GM12878 (cell line): Measurements from ENCODE around the gene FBXW9. TPM values are rescaled to one million over a fixed set of nuclear protein-coding genes. Genes with fewer than 3 reads are reported as not detected.

Source experiments
- ATAC-seq: fragments of 200-7000 bp; cut with Tn5 transposase; 3 replicates; pipeline ENCODE4 v1.9.1; 2020; ENCODE audit warnings: mild to moderate bottlenecking, moderate library complexity
- BruUV-seq: library from RNA; stranded (reverse); fragments of 400-500 nt; replicated peaks from 2 replicates; lab custom pipeline; 2021; lab: Mats Ljungman, UMichigan
- CTCF ChIA-PET: fragments of 300-600 bp; sonication (Branson Sonifier 250); formaldehyde crosslinking; extraction: SDS; loops from one replicate; lab custom pipeline; 2021; ENCODE audit warnings: inconsistent platforms; lab: Yijun Ruan, JAX
- POLR2A ChIA-PET: fragments of 350-600 bp; formaldehyde crosslinking; extraction: SDS; loops from one replicate; lab custom pipeline; 2021; ENCODE audit warnings: inconsistent platforms; lab: Charles Lee
- RAD21 ChIA-PET: fragments of 300-600 bp; sonication (Branson Sonifier 250); formaldehyde crosslinking; loops from one replicate; lab custom pipeline; 2023; ENCODE audit warnings: antibody characterized with exemption; ENCODE audit not compliant: unreplicated experiment; lab: Charles Lee
- SMC1A ChIA-PET: fragments of 300-600 bp; sonication (Branson Sonifier 250); formaldehyde crosslinking; loops from one replicate; lab custom pipeline; 2023; ENCODE audit not compliant: unreplicated experiment, uncharacterized antibody; lab: Charles Lee
- DNase-seq: peaks from one replicate; pipeline ENCODE4 v3.0.0-alpha.2; 2011; ENCODE audit warnings: low read depth, low spot score
- FAIRE-seq: peaks from 3 replicates; lab custom pipeline; 2011; peaks lifted over from hg19 to GRCh38; lab: Jason Lieb, UNC
- H2AFZ ChIP-seq: 2 replicates; pipeline ENCODE4 v1.6.0; 2011; ENCODE audit warnings: low read depth, low read length, control low read depth; ENCODE audit not compliant: control insufficient read depth
- H3K27ac ChIP-seq: 2 replicates; pipeline ENCODE4 v1.5.1; 2011; ENCODE audit warnings: control low read depth; ENCODE audit not compliant: control insufficient read depth, insufficient read depth
- H3K27me3 ChIP-seq, 2 experiments: replicated peaks in 1 of 2; 2 replicates each; pipeline versions ENCODE4 v1.6.0 to v1.6.1; 2011; ENCODE audit warnings: low read length in 1 of 2; ENCODE audit not compliant: control insufficient read depth in 2 of 2, insufficient read depth in 2 of 2
- H3K36me3 ChIP-seq, 2 experiments: 2 replicates each; pipeline ENCODE4 v1.5.1; 2011; ENCODE audit warnings: low read length in 1 of 2; ENCODE audit not compliant: control insufficient read depth in 2 of 2, insufficient read depth in 2 of 2
- H3K4me1 ChIP-seq: 2 replicates; pipeline ENCODE4 v1.6.1; 2011; ENCODE audit warnings: mild to moderate bottlenecking, low read length, moderate library complexity, mixed read lengths; ENCODE audit not compliant: control insufficient read depth, insufficient read depth
- H3K4me2 ChIP-seq: 2 replicates; pipeline ENCODE4 v1.6.0; 2011; ENCODE audit warnings: control low read depth; ENCODE audit not compliant: control insufficient read depth, insufficient read depth
- H3K4me3 ChIP-seq: fragments of 200-600 bp; sonication (generic); 2 replicates; pipeline ENCODE4 v1.5.1; 2016
- H3K79me2 ChIP-seq: 2 replicates; pipeline ENCODE4 v1.6.0; 2011; ENCODE audit warnings: low read length; ENCODE audit not compliant: control insufficient read depth, insufficient read depth
- H3K9ac ChIP-seq: 2 replicates; pipeline ENCODE4 v1.8.0; 2011; ENCODE audit warnings: low read length, control low read depth, mixed read lengths; ENCODE audit not compliant: control insufficient read depth, insufficient read depth
- H3K9me3 ChIP-seq: replicated peaks from 3 replicates; pipeline ENCODE4 v1.5.1; 2011; ENCODE audit warnings: mild to moderate bottlenecking, low read length; ENCODE audit not compliant: control insufficient read depth, insufficient read depth
- H4K20me1 ChIP-seq: 2 replicates; pipeline ENCODE4 v1.6.0; 2011; ENCODE audit not compliant: control insufficient read depth, insufficient read depth
- ETV6 ChIP-seq, 2 experiments: fragments of 450-650 bp in 1 of 2; IDR thresholded peaks in 1 of 2; conservative IDR thresholded peaks in 1 of 2; 2 replicates each; pipeline ENCODE4 v1.6.1; 2014; ENCODE audit warnings: antibody characterized with exemption in 1 of 2, borderline replicate concordance in 1 of 2, low read depth in 1 of 2, mild to moderate bottlenecking in 1 of 2, moderate library complexity in 1 of 2
- GABPA ChIP-seq: IDR thresholded peaks from 2 replicates; pipeline ENCODE4 v1.6.1; 2014; ENCODE audit warnings: antibody characterized with exemption, low read depth, mild to moderate bottlenecking, inconsistent platforms
- GATAD2B ChIP-seq: fragments of 450-650 bp; conservative IDR thresholded peaks from 2 replicates; pipeline ENCODE4 v1.6.1; 2017; ENCODE audit warnings: low read depth, mild to moderate bottlenecking, moderate library complexity
- NFYA ChIP-seq: IDR thresholded peaks from 2 replicates; pipeline ENCODE4 v1.6.1; 2011; ENCODE audit warnings: low read depth, mild to moderate bottlenecking, low read length, improper control_type of control experiment, borderline replicate concordance
- NRF1 ChIP-seq: conservative IDR thresholded peaks from 2 replicates; pipeline ENCODE4 v1.6.1; 2011; ENCODE audit warnings: mild to moderate bottlenecking, low read depth, low read length, improper control_type of control experiment
- RAD51 ChIP-seq: fragments of 450-650 bp; IDR thresholded peaks from 2 replicates; pipeline ENCODE4 v1.6.1; 2016; ENCODE audit warnings: moderate library complexity, mild to moderate bottlenecking, inconsistent platforms
- WGBS: methylation state at CpG from one replicate; pipeline ENCODE4 v1.1.6; 2016; ENCODE audit warnings: low lambda C conversion rate; ENCODE audit not compliant: insufficient replicate concordance, insufficient coverage; ENCODE audit errors: missing lambda C conversion rate; 5-methylcytosine and 5-hydroxymethylcytosine counted together
- in situ Hi-C: fragments of 300-500 bp; cut with MboI; formaldehyde crosslinking; loops from 9 replicates; pipeline ENCODE4 v1.14.3; 2018; ENCODE audit warnings: mixed read lengths
- intact Hi-C: fragments of 100-400 bp; cut with micrococcal nuclease; formaldehyde crosslinking; loops from one replicate; pipeline ENCODE4 v1.14.2; 2022; ENCODE audit not compliant: unreplicated experiment
- polyA plus RNA-seq, 11 experiments: library from polyadenylated mRNA; depleted of rRNA in 4 of 11; unstranded in 6 of 11; stranded (reverse) in 5 of 11; fragments of >200 nt; fragmentation: Nextera tagmentation in 4 of 11; fragmentation: Illumina TruSeq in 1 of 11; extraction: Ambion mirVana in 4 of 11; extraction: Trizol in 1 of 11; gene quantifications; 1 replicate in 1 of 11; 2 replicates in 10 of 11; pipeline versions ENCODE4 v1.2.1 to v1.2.3, GENCODE V29; 2011 to 2016; ENCODE audit warnings: inconsistent platforms in 2 of 11, missing spikeins in 2 of 11, low read depth in 1 of 11
- total RNA-seq, 4 experiments: library from RNA; depleted of rRNA in 3 of 4; stranded (reverse); fragments of >200 nt in 3 of 4; fragmentation: Illumina TruSeq in 1 of 4; extraction: Trizol in 1 of 4; gene quantifications; 2 replicates each; pipeline versions ENCODE4 v1.2.1 to v1.2.3, GENCODE V29; 2013 to 2021
- TF ChIP-seq, protein P1 (sequence below): fragments of 450-650 bp; IDR thresholded peaks from 2 replicates; pipeline ENCODE4 v1.6.1; 2018; ENCODE audit warnings: borderline replicate concordance, mild to moderate bottlenecking; ENCODE audit not compliant: partially characterized antibody
- TF ChIP-seq, protein P2 (sequence below): IDR thresholded peaks from 2 replicates; pipeline ENCODE4 v1.6.1; 2011; ENCODE audit warnings: low read depth, mild to moderate bottlenecking, low read length, moderate library complexity, borderline replicate concordance; ENCODE audit errors: extremely low read depth
- TF ChIP-seq, protein P3 (sequence below): IDR thresholded peaks from 2 replicates; pipeline ENCODE4 v1.6.1; 2012; ENCODE audit warnings: improper control_type of control experiment, low read depth, low read length; ENCODE audit not compliant: insufficient replicate concordance
- TF ChIP-seq, protein P4 (sequence below): IDR thresholded peaks from 2 replicates; pipeline ENCODE4 v1.6.1; 2012; ENCODE audit warnings: low read depth, low read length, improper control_type of control experiment

The FBXW9 gene
- total and polyA plus RNA-seq, 10 of the 15 experiments (the other 5 are each of a cell fraction or from before 2014, with no cell fraction given) = 0.21 to 14.8 (median 7.3) TPM

DNA sequence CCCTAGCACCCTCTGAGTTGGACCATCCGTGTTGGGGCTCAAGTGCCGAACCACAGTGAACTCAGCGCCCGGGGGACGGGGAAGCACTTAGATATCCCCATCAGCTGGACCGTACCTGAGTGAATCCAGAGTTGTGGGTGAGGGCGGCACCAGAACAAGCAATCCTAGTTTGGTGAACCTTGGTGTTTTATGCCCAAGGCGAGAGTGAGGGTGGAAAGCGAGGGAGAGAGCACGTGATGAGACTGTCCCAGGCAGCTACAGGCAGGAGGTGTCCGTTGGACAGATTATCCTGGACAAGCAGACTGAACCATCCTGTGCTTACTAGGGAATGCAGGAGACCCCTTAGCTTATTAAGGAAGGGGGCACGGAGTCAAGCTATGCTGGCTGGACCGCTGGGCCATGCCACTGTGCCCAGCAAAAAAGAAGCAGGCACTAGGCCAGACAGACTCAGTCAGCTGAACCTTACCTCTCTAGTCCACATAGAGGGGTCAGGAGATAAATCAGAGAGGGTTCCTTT lies 41.5 kb upstream of the FBXW9 start:
- Histone ChIP-seq H2AFZ (peak overlapping the region; percentile 100), H3K27ac (peak overlapping the region; percentile 98), H4K20me1 (peaks cover 4% of the 10 kb centered on the region), H3K9me3 (no peaks in the 10 kb centered on the region; the same call in 2 of the 3 replicates), H3K36me3 (no peaks in the 10 kb centered on the region), H3K4me3 (peak overlapping the region; percentile 90), H3K4me1 (peaks cover 15% of the 10 kb centered on the region), H3K79me2 (peaks cover 28% of the 10 kb centered on the region), H3K27me3 (no peaks in the 10 kb centered on the region), H3K4me2 (peak overlapping the region; percentile 91), H3K9ac (peak overlapping the region; percentile 88)
- DNase-seq = no peak
- no peak for ATAC-seq
- intact Hi-C loops (no loop called here), in situ Hi-C loops (no loop called here)
- ChIA-PET RAD21 (interaction anchor here (1.2 kb wide), 1 partner anchor 72 kb away, joined by 4 read pairs; the partner anchor contains the start of genes MAN2B1 and WDR83), POLR2A (interaction anchor here (0.7 to 3.1 kb wide), 2 partner anchors 16 to 55 kb away, joined by 3 to 26 read pairs; no protein-coding TSS in a partner anchor), CTCF (interaction anchor here (0.9 to 3.8 kb wide), 5 partner anchors 11 to 58 kb away, joined by 3 to 19 read pairs (median 5); partner anchors contain the start of gene TNPO2), SMC1A (interaction anchor here (1.0 to 1.8 kb wide), 2 partner anchors 15 to 39 kb away, joined by 3 to 6 read pairs; no protein-coding TSS in a partner anchor)
- WGBS = 18% methylated on average over 13 of the region's 13 CpGs
- no TSS peak for BruUV-seq
- no peak for FAIRE-seq
- TF ChIP-seq ETV6 (conservative IDR thresholded peaks at IDR 0.05 in 1 of 2, IDR thresholded peaks at IDR 0.05 in 1 of 2; ENCODE audit: borderline replicate concordance in 1 of 2, low read depth in 1 of 2) = no peak
- no peak for TF ChIP-seq RAD51
- TF ChIP-seq, protein P1, sequence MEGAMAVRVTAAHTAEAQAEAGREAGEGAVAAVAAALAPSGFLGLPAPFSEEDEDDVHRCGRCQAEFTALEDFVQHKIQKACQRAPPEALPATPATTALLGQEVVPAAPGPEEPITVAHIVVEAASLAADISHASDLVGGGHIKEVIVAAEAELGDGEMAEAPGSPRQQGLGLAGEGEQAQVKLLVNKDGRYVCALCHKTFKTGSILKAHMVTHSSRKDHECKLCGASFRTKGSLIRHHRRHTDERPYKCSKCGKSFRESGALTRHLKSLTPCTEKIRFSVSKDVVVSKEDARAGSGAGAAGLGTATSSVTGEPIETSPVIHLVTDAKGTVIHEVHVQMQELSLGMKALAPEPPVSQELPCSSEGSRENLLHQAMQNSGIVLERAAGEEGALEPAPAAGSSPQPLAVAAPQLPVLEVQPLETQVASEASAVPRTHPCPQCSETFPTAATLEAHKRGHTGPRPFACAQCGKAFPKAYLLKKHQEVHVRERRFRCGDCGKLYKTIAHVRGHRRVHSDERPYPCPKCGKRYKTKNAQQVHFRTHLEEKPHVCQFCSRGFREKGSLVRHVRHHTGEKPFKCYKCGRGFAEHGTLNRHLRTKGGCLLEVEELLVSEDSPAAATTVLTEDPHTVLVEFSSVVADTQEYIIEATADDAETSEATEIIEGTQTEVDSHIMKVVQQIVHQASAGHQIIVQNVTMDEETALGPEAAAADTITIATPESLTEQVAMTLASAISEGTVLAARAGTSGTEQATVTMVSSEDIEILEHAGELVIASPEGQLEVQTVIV = no peak
- TF ChIP-seq, protein P2, sequence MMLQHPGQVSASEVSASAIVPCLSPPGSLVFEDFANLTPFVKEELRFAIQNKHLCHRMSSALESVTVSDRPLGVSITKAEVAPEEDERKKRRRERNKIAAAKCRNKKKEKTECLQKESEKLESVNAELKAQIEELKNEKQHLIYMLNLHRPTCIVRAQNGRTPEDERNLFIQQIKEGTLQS = no peak
- no peak for TF ChIP-seq GATAD2B
- TF ChIP-seq, protein P3, sequence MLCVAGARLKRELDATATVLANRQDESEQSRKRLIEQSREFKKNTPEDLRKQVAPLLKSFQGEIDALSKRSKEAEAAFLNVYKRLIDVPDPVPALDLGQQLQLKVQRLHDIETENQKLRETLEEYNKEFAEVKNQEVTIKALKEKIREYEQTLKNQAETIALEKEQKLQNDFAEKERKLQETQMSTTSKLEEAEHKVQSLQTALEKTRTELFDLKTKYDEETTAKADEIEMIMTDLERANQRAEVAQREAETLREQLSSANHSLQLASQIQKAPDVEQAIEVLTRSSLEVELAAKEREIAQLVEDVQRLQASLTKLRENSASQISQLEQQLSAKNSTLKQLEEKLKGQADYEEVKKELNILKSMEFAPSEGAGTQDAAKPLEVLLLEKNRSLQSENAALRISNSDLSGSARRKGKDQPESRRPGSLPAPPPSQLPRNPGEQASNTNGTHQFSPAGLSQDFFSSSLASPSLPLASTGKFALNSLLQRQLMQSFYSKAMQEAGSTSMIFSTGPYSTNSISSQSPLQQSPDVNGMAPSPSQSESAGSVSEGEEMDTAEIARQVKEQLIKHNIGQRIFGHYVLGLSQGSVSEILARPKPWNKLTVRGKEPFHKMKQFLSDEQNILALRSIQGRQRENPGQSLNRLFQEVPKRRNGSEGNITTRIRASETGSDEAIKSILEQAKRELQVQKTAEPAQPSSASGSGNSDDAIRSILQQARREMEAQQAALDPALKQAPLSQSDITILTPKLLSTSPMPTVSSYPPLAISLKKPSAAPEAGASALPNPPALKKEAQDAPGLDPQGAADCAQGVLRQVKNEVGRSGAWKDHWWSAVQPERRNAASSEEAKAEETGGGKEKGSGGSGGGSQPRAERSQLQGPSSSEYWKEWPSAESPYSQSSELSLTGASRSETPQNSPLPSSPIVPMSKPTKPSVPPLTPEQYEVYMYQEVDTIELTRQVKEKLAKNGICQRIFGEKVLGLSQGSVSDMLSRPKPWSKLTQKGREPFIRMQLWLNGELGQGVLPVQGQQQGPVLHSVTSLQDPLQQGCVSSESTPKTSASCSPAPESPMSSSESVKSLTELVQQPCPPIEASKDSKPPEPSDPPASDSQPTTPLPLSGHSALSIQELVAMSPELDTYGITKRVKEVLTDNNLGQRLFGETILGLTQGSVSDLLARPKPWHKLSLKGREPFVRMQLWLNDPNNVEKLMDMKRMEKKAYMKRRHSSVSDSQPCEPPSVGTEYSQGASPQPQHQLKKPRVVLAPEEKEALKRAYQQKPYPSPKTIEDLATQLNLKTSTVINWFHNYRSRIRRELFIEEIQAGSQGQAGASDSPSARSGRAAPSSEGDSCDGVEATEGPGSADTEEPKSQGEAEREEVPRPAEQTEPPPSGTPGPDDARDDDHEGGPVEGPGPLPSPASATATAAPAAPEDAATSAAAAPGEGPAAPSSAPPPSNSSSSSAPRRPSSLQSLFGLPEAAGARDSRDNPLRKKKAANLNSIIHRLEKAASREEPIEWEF = no peak
- TF ChIP-seq, protein P4, sequence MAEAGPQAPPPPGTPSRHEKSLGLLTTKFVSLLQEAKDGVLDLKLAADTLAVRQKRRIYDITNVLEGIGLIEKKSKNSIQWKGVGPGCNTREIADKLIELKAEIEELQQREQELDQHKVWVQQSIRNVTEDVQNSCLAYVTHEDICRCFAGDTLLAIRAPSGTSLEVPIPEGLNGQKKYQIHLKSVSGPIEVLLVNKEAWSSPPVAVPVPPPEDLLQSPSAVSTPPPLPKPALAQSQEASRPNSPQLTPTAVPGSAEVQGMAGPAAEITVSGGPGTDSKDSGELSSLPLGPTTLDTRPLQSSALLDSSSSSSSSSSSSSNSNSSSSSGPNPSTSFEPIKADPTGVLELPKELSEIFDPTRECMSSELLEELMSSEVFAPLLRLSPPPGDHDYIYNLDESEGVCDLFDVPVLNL = no peak
- TF ChIP-seq GABPA = no peak
- no peak for TF ChIP-seq NRF1
- TF ChIP-seq NFYA = no peak
